Sigmoid colon (tissue), 4 donors: Measurements from ENCODE around the gene CAPN13.

ENCODE experiments used
- EP300 ChIP-seq, 4 donors: sonication (generic); formaldehyde crosslinking; IDR thresholded peaks; one replicate each; pipeline ENCODE4 v1.6.1; 2017; ENCODE audit warnings: antibody characterized with exemption in 4 of 4
- POLR2A ChIP-seq, 2 donors: fragments of 450-650 bp; IDR thresholded peaks; one replicate each; pipeline ENCODE4 v1.6.1; 2016; ENCODE audit warnings: antibody characterized with exemption in 2 of 2, mild to moderate bottlenecking in 2 of 2, moderate library complexity in 2 of 2
- TF ChIP-seq, protein P1 (sequence below), 4 experiments: fragments of 450-650 bp in 3 of 4; fragments of 200-600 bp in 1 of 4; IDR thresholded peaks; one replicate each; pipeline ENCODE4 v1.5.1; 2016 to 2019; ENCODE audit warnings: antibody characterized with exemption in 4 of 4, mild to moderate bottlenecking in 3 of 4, moderate library complexity in 2 of 4

DNA sequence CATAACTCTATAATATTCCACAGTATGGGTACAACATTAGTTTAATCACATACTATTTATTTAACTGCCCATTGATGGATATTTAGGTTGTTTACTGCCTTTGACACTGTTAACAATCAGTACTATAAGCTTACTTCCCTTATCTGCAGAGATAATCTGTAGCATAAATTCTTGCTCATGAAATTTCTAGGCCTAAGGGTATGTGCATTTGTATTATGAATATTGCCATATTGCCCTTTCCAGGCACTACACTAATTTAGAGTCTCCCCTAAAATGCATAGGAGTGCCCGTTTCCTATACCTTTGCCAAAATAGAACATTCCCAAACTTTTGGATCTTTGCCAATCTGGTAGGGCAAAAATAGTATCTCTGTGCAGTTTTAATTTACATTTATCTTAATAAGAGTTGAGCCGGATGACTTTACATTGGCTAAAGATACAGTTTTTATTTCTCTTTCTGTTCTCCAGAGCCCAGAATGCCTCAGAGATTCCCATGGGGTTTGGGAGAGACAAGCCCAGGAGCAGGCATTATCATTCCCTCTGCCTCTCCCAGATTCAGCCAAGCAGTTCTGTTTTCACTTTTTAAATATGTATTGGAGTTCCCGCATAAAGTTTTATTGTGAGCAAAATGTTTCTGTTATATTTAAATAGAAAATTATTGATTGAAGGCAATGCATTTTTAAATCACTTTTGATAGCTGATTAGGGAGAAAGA lies 102.8 kb downstream of the CAPN13 start:
- TF ChIP-seq, protein P1, sequence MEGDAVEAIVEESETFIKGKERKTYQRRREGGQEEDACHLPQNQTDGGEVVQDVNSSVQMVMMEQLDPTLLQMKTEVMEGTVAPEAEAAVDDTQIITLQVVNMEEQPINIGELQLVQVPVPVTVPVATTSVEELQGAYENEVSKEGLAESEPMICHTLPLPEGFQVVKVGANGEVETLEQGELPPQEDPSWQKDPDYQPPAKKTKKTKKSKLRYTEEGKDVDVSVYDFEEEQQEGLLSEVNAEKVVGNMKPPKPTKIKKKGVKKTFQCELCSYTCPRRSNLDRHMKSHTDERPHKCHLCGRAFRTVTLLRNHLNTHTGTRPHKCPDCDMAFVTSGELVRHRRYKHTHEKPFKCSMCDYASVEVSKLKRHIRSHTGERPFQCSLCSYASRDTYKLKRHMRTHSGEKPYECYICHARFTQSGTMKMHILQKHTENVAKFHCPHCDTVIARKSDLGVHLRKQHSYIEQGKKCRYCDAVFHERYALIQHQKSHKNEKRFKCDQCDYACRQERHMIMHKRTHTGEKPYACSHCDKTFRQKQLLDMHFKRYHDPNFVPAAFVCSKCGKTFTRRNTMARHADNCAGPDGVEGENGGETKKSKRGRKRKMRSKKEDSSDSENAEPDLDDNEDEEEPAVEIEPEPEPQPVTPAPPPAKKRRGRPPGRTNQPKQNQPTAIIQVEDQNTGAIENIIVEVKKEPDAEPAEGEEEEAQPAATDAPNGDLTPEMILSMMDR (IDR thresholded peaks at IDR 0.05), result no peak
- TF ChIP-seq POLR2A (IDR thresholded peaks at IDR 0.05) (no peak), EP300 (IDR thresholded peaks at IDR 0.05) (no peak)
